Thoracic aorta endothelial cell (primary cell): ENCODE measurements around the gene WTAP. TPM values are rescaled to one million over a fixed set of nuclear protein-coding genes. Genes with fewer than 3 reads are reported as not detected.

Source experiments
- small RNA-seq: library from RNA; depleted of rRNA; stranded (forward); fragments of <200 nt; gene quantifications from one replicate; pipeline ENCODE3, GENCODE V24; 2012
- total RNA-seq: library from RNA; depleted of rRNA; stranded (reverse); fragments of >200 nt; gene quantifications from 2 replicates; pipeline ENCODE4 v1.2.3, GENCODE V29; 2012

The WTAP gene
- total RNA-seq, result 96.7 and 97.6 TPM in 2 replicates

GRCh38 chr6:159726918-159727716 is at the start of gene WTAP:
Gene WTAP, plus strand, starts transcription at chr6:159727506. Its CDS starts 8,760 bp downstream, at chr6:159736266.

GRCh38 chr6:159693128-159693893 is 34.0 kb upstream of the WTAP start, which contains the start of gene SOD2:
Gene SOD2, minus strand, starts transcription at chr6:159693241. Its CDS starts 74 bp downstream, at chr6:159693167.

GRCh38 chr6:159761873-159762680 is 34.8 kb downstream of the WTAP start, which contains the start of gene ACAT2:
Gene ACAT2, plus strand, starts transcription at chr6:159762045. Its CDS starts 43 bp downstream, at chr6:159762088.

GRCh38 chr6:159789377-159790148 is 62.3 kb downstream of the WTAP start, which contains the start of gene TCP1:
Gene TCP1, minus strand, starts transcription at chr6:159789602. Its CDS starts 134 bp downstream, at chr6:159789468.

GRCh38 chr6:159790149-159790955 is 63.0 kb downstream of the WTAP start, which contains the start of gene MRPL18:
Gene MRPL18, plus strand, starts transcription at chr6:159790467. Its CDS starts 121 bp downstream, at chr6:159790588.

GRCh38 chr6:159800141-159800865 is 73.0 kb downstream of the WTAP start, which contains the start of gene PNLDC1:
Gene PNLDC1, plus strand, starts transcription at chr6:159800276. Its CDS starts 32 bp downstream, at chr6:159800308.

Small RNA genes lying within 50 kb of the gene (small RNA-seq; reads per million reads assigned to genes)
- gene RNU4ATAC18P (not detected), gene SNORA20 (1,472 reads per million, percentile 100 among the genes with 10 or more reads in this experiment), gene SNORA29 (not detected)

Other genes with a start within 250 kb of the WTAP start
- 78.2 and 90.1 TPM in 2 replicates for gene SOD2, start 34.3 kb upstream of the WTAP start, total RNA-seq
- 45.9 and 75.5 TPM in 2 replicates for gene ACAT2, start 34.5 kb downstream of the WTAP start, total RNA-seq
- 384 and 395 TPM in 2 replicates for gene TCP1, start 62.1 kb downstream of the WTAP start, total RNA-seq
- gene MRPL18, start 63.0 kb downstream of the WTAP start, total RNA-seq, result 94.5 and 96.7 TPM in 2 replicates
- gene PNLDC1, start 72.8 kb downstream of the WTAP start, total RNA-seq, result not detected in 2 replicates
- gene MAS1, start 163.5 kb downstream of the WTAP start, total RNA-seq, result not detected in 2 replicates
- 65.0 and 69.5 TPM in 2 replicates for gene IGF2R, start 241.6 kb downstream of the WTAP start, total RNA-seq